IMR-90 (cell line): Measurements from ENCODE around the gene RFPL3. TPM values are rescaled to one million over a fixed set of nuclear protein-coding genes. Genes with fewer than 3 reads are reported as not detected.

Experiments
- ATAC-seq: fragments of 200-7000 bp; cut with Tn5 transposase; 2 replicates; pipeline ENCODE4 v1.9.1; 2020; ENCODE audit warnings: low read depth, mild to moderate bottlenecking, moderate library complexity
- BruUV-seq: library from RNA; stranded (reverse); fragments of 400-500 nt; replicated peaks from 2 replicates; lab custom pipeline; 2021; lab: Mats Ljungman, UMichigan
- CTCF ChIA-PET: fragments of 300-600 bp; formaldehyde crosslinking; extraction: SDS; loops from one replicate; lab custom pipeline; 2021; ENCODE audit warnings: antibody characterized with exemption; lab: Yijun Ruan, JAX
- POLR2A ChIA-PET: fragments of 300-600 bp; sonication (Branson Sonifier 250); formaldehyde crosslinking; loops from one replicate; lab custom pipeline; 2022; ENCODE audit warnings: antibody characterized with exemption; ENCODE audit not compliant: unreplicated experiment; lab: Charles Lee
- DNase-seq: peaks from one replicate; pipeline ENCODE4 v3.0.0; 2013
- H2AFZ ChIP-seq: replicated peaks from 2 replicates; pipeline ENCODE3; 2013; ENCODE audit warnings: low read length, mild to moderate bottlenecking; ENCODE audit not compliant: poor library complexity
- H2AK5ac ChIP-seq: 2 replicates; pipeline ENCODE4 v1.6.1; 2013; ENCODE audit warnings: low read depth, low read length, inconsistent platforms
- H2AK9ac ChIP-seq: replicated peaks from 2 replicates; pipeline ENCODE3; 2013; ENCODE audit warnings: mild to moderate bottlenecking, low read depth, low read length, moderate library complexity; ENCODE audit not compliant: poor library complexity
- H2BK120ac ChIP-seq: 2 replicates; pipeline ENCODE4 v1.6.1; 2013; ENCODE audit warnings: low read depth, low read length, inconsistent platforms
- H2BK15ac ChIP-seq: 3 replicates; pipeline ENCODE4 v1.6.1; 2013; ENCODE audit warnings: low read depth, low read length, inconsistent platforms
- H2BK20ac ChIP-seq: 2 replicates; pipeline ENCODE4 v1.6.1; 2013; ENCODE audit warnings: low read depth, mild to moderate bottlenecking, inconsistent platforms, low read length, moderate library complexity
- H2BK5ac ChIP-seq: 2 replicates; pipeline ENCODE4 v1.6.1; 2013; ENCODE audit warnings: mild to moderate bottlenecking, low read depth, low read length, inconsistent platforms; ENCODE audit not compliant: poor library complexity, severe bottlenecking
- H3K14ac ChIP-seq: replicated peaks from 2 replicates; pipeline ENCODE4 v1.6.1; 2013; ENCODE audit warnings: low read depth, low read length, inconsistent platforms
- H3K18ac ChIP-seq: 2 replicates; pipeline ENCODE4 v1.6.1; 2013; ENCODE audit warnings: low read depth, low read length, control low read depth
- H3K23ac ChIP-seq: 2 replicates; pipeline ENCODE4 v1.6.1; 2013; ENCODE audit warnings: low read depth, low read length, inconsistent platforms
- H3K27ac ChIP-seq: 2 replicates; pipeline ENCODE4 v1.5.1; 2013; ENCODE audit warnings: mild to moderate bottlenecking, control low read depth, low read length; ENCODE audit not compliant: insufficient read depth
- H3K27me3 ChIP-seq: 2 replicates; pipeline ENCODE4 v1.6.1; 2013; ENCODE audit warnings: low read length; ENCODE audit not compliant: control insufficient read depth, insufficient read depth
- H3K36me3 ChIP-seq: 2 replicates; pipeline ENCODE4 v1.6.1; 2013; ENCODE audit warnings: low read length, mixed read lengths; ENCODE audit not compliant: control insufficient read depth, insufficient read depth
- H3K4ac ChIP-seq: 2 replicates; pipeline ENCODE4 v1.6.1; 2013; ENCODE audit warnings: low read depth, low read length, inconsistent platforms
- H3K4me1 ChIP-seq: 2 replicates; pipeline ENCODE4 v1.6.1; 2013; ENCODE audit warnings: low read length, mixed read lengths; ENCODE audit not compliant: control insufficient read depth, insufficient read depth
- H3K4me2 ChIP-seq: 2 replicates; pipeline ENCODE4 v1.6.1; 2013; ENCODE audit warnings: low read depth, mild to moderate bottlenecking, control low read depth, low read length, moderate library complexity
- H3K4me3 ChIP-seq: 2 replicates; pipeline ENCODE4 v1.5.1; 2013; ENCODE audit warnings: low read depth, mild to moderate bottlenecking, control low read depth, low read length, moderate library complexity; ENCODE audit not compliant: insufficient read depth
- H3K56ac ChIP-seq: 2 replicates; pipeline ENCODE4 v1.6.1; 2013; ENCODE audit warnings: low read length, inconsistent platforms; ENCODE audit not compliant: insufficient read depth; ENCODE audit errors: extremely low read depth
- H3K79me1 ChIP-seq, 2 experiments: 2 replicates each; pipeline ENCODE4 v1.6.1; 2013; ENCODE audit warnings: low read length in 2 of 2, inconsistent platforms in 1 of 2, low read depth in 1 of 2
- H3K9ac ChIP-seq: 2 replicates; pipeline ENCODE4 v1.6.1; 2013; ENCODE audit warnings: low read depth, low read length, control low read depth
- H3K9me1 ChIP-seq: 2 replicates; pipeline ENCODE4 v1.6.1; 2013; ENCODE audit warnings: low read length, inconsistent platforms; ENCODE audit not compliant: insufficient read depth
- H3K9me3 ChIP-seq: 2 replicates; pipeline ENCODE4 v1.6.1; 2013; ENCODE audit warnings: low read length; ENCODE audit not compliant: control insufficient read depth, insufficient read depth
- H4K20me1 ChIP-seq: 2 replicates; pipeline ENCODE4 v1.6.1; 2013; ENCODE audit warnings: low read length, inconsistent platforms; ENCODE audit not compliant: insufficient read depth
- H4K5ac ChIP-seq: 2 replicates; pipeline ENCODE4 v1.6.1; 2013; ENCODE audit warnings: mild to moderate bottlenecking, low read depth, low read length, control low read depth
- H4K8ac ChIP-seq, 2 experiments: 2 replicates each; pipeline ENCODE4 v1.6.1; 2013; ENCODE audit warnings: low read depth in 2 of 2, low read length in 2 of 2, control low read depth in 1 of 2, inconsistent platforms in 1 of 2
- H4K91ac ChIP-seq: 2 replicates; pipeline ENCODE4 v1.6.1; 2013; ENCODE audit warnings: low read depth, low read length, inconsistent platforms; ENCODE audit not compliant: insufficient read depth
- BHLHE40 ChIP-seq: fragments of 150-350 bp; IDR thresholded peaks from 2 replicates; pipeline ENCODE4 v1.6.1; 2016; ENCODE audit warnings: mild to moderate bottlenecking, low read depth, low read length
- CHD1 ChIP-seq: IDR thresholded peaks from 2 replicates; pipeline ENCODE4 v1.6.1; 2012; ENCODE audit warnings: low read depth, low read length, improper control_type of control experiment
- FOS ChIP-seq: fragments of 150-350 bp; IDR thresholded peaks from 2 replicates; pipeline ENCODE4 v1.6.1; 2016; ENCODE audit warnings: low read depth, low read length
- MAFK ChIP-seq: IDR thresholded peaks from 2 replicates; pipeline ENCODE4 v1.6.1; 2012; ENCODE audit warnings: low read depth, low read length, improper control_type of control experiment
- NFE2L2 ChIP-seq: fragments of 150-350 bp; IDR thresholded peaks from 2 replicates; pipeline ENCODE4 v1.6.1; 2016; ENCODE audit warnings: low read depth, mild to moderate bottlenecking, low read length
- POLR2A ChIP-seq: IDR thresholded peaks from 2 replicates; pipeline ENCODE4 v1.6.1; 2012; ENCODE audit warnings: mild to moderate bottlenecking, low read depth, low read length
- RAD21 ChIP-seq: IDR thresholded peaks from 2 replicates; pipeline ENCODE4 v1.6.1; 2012; ENCODE audit warnings: low read length, improper control_type of control experiment
- RCOR1 ChIP-seq: IDR thresholded peaks from 2 replicates; pipeline ENCODE4 v1.6.1; 2012; ENCODE audit warnings: mild to moderate bottlenecking, low read length, improper control_type of control experiment; ENCODE audit not compliant: insufficient replicate concordance
- SMC3 ChIP-seq: fragments of 150-350 bp; IDR thresholded peaks from 2 replicates; pipeline ENCODE4 v1.6.1; 2016; ENCODE audit warnings: low read depth, mild to moderate bottlenecking, antibody characterized with exemption, low read length, moderate library complexity
- WGBS, 2 experiments: methylation state at CpG; one replicate each; pipeline versions ENCODE4 v1.1.5 to v1.1.7; 2013; ENCODE audit warnings: missing lambda C conversion rate in 2 of 2; ENCODE audit not compliant: insufficient read length in 1 of 2; ENCODE audit errors: extremely low coverage in 2 of 2; 5-methylcytosine and 5-hydroxymethylcytosine counted together
- dilution Hi-C: fragments of 300-500 bp; cut with HindIII; formaldehyde crosslinking; loops from one replicate; pipeline ENCODE4 v1.14.3; 2018; ENCODE audit warnings: low sequenced_read_pairs; ENCODE audit not compliant: unreplicated experiment
- in situ Hi-C: fragments of 300-500 bp; cut with MboI; formaldehyde crosslinking; loops from 3 replicates; pipeline ENCODE4 v1.14.3; 2019; ENCODE audit warnings: low sequenced_read_pairs, inconsistent platforms, mixed read lengths
- intact Hi-C: fragments of 100-400 bp; cut with micrococcal nuclease; formaldehyde crosslinking; loops from 2 replicates; pipeline ENCODE4 v1.10.0; 2022
- polyA plus RNA-seq, 3 experiments: library from polyadenylated mRNA; depleted of rRNA; stranded (reverse); fragments of >200 nt; gene quantifications; 2 replicates each; pipeline ENCODE4 v1.2.3, GENCODE V29; 2012; ENCODE audit warnings: low replicate concordance in 1 of 3
- total RNA-seq: library from RNA; depleted of rRNA; stranded (reverse); fragments of >200 nt; gene quantifications from 2 replicates; pipeline ENCODE4 v1.2.3, GENCODE V29; 2012
- TF ChIP-seq, protein P1 (sequence below): conservative IDR thresholded peaks from 2 replicates; pipeline ENCODE4 v1.5.1; 2012; ENCODE audit warnings: mild to moderate bottlenecking, low read depth, low read length, improper control_type of control experiment
- TF ChIP-seq, protein P2 (sequence below): fragments of 150-350 bp; IDR thresholded peaks from 2 replicates; pipeline ENCODE4 v1.6.1; 2016; ENCODE audit warnings: low read depth, mild to moderate bottlenecking, low read length, moderate library complexity, borderline replicate concordance

The RFPL3 gene
- total and polyA plus RNA-seq, 2 of the 4 experiments (the other 2 are of a cell fraction), result not detected

DNA sequence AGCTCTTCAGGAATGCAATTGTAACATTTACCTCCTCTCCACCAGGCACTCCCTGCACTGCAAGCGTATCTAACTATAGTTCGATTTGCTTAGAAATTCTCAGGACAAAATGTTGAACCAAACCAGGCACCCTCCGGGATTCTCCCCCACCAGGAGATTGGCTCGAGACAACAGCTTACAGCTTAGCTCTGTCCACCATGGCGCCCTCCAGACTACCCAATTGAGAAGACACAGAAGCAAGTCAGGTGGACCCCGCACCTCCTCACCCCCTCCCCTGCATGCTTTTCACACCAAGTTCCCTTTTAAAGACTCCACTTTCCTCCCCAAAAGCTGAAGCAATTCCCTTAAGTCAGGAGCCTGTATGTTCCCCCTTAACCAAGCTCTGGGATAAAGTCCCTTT is 34.7 kb upstream of the RFPL3 start:
- H2AK9ac ChIP-seq, result no peak overlapping the region
- no peak overlapping the region for H2AFZ ChIP-seq
- H3K9me1 ChIP-seq, result no peaks in the 10 kb centered on the region
- H3K36me3 ChIP-seq, result no peaks in the 10 kb centered on the region
- H3K23ac ChIP-seq, result no peak overlapping the region
- intact Hi-C loops, result no loop called here
- no TSS peak for BruUV-seq
- H2BK20ac ChIP-seq, result no peak overlapping the region
- H3K18ac ChIP-seq, result no peak overlapping the region
- H4K91ac ChIP-seq, result no peak overlapping the region
- TF ChIP-seq FOS (no peak), CHD1 (no peak), RCOR1 (no peak), POLR2A (no peak), NFE2L2 (no peak), SMC3 (no peak), BHLHE40 (no peak), RAD21 (no peak), MAFK (no peak)
- TF ChIP-seq, protein P1, sequence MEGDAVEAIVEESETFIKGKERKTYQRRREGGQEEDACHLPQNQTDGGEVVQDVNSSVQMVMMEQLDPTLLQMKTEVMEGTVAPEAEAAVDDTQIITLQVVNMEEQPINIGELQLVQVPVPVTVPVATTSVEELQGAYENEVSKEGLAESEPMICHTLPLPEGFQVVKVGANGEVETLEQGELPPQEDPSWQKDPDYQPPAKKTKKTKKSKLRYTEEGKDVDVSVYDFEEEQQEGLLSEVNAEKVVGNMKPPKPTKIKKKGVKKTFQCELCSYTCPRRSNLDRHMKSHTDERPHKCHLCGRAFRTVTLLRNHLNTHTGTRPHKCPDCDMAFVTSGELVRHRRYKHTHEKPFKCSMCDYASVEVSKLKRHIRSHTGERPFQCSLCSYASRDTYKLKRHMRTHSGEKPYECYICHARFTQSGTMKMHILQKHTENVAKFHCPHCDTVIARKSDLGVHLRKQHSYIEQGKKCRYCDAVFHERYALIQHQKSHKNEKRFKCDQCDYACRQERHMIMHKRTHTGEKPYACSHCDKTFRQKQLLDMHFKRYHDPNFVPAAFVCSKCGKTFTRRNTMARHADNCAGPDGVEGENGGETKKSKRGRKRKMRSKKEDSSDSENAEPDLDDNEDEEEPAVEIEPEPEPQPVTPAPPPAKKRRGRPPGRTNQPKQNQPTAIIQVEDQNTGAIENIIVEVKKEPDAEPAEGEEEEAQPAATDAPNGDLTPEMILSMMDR, result no peak
- TF ChIP-seq, protein P2, sequence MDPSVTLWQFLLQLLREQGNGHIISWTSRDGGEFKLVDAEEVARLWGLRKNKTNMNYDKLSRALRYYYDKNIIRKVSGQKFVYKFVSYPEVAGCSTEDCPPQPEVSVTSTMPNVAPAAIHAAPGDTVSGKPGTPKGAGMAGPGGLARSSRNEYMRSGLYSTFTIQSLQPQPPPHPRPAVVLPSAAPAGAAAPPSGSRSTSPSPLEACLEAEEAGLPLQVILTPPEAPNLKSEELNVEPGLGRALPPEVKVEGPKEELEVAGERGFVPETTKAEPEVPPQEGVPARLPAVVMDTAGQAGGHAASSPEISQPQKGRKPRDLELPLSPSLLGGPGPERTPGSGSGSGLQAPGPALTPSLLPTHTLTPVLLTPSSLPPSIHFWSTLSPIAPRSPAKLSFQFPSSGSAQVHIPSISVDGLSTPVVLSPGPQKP, result no peak
- no peak overlapping the region for H3K4ac ChIP-seq
- H3K27me3 ChIP-seq, result no peaks in the 10 kb centered on the region; the same call in 1 of the 2 replicates
- no peak overlapping the region for H3K4me3 ChIP-seq
- no peak overlapping the region for H4K8ac ChIP-seq
- no peak overlapping the region for H3K14ac ChIP-seq
- in situ Hi-C loops, result no loop called here
- H3K9me3 ChIP-seq, result no peaks in the 10 kb centered on the region
- no peak for ATAC-seq
- no peak overlapping the region for H3K4me2 ChIP-seq
- H2BK15ac ChIP-seq, result no peak overlapping the region
- no peak overlapping the region for H4K5ac ChIP-seq
- DNase-seq, result no peak
- H4K20me1 ChIP-seq, result no peaks in the 10 kb centered on the region
- H3K56ac ChIP-seq, result no peak overlapping the region
- no peaks in the 10 kb centered on the region for H3K79me1 ChIP-seq
- ChIA-PET POLR2A (no interaction called here), CTCF (interaction anchor here (0.6 kb wide), 1 partner anchor 20 kb away, joined by 3 read pairs; no protein-coding TSS in a partner anchor)
- dilution Hi-C loops, result no loop called here
- no peaks in the 10 kb centered on the region for H3K4me1 ChIP-seq
- 55% methylated on average over 4 of the region's 6 CpGs; no CpG with 5 or more reads in 1 of the 2 experiments for WGBS, 2 experiments
- H2BK120ac ChIP-seq, result no peak overlapping the region
- H3K27ac ChIP-seq, result no peak overlapping the region
- H2BK5ac ChIP-seq, result no peak overlapping the region
- H3K9ac ChIP-seq, result no peak overlapping the region
- no peak overlapping the region for H2AK5ac ChIP-seq
